WI38 (cell line): ENCODE results near the gene FLVCR2.

Experiments used
- H3K4me3 ChIP-seq: 2 replicates; pipeline ENCODE4 v1.5.1; 2011; ENCODE audit warnings: low read depth, mild to moderate bottlenecking, control low read depth, low read length
- TF ChIP-seq, protein P1 (sequence below): IDR thresholded peaks from 2 replicates; pipeline ENCODE4 v1.5.1; 2012; ENCODE audit warnings: low read depth, mild to moderate bottlenecking, control low read depth, low read length

FLVCR2 gene

GRCh38 chr14:75547552-75548250 is 30.7 kb upstream of the FLVCR2 start:
- TF ChIP-seq, protein P1, sequence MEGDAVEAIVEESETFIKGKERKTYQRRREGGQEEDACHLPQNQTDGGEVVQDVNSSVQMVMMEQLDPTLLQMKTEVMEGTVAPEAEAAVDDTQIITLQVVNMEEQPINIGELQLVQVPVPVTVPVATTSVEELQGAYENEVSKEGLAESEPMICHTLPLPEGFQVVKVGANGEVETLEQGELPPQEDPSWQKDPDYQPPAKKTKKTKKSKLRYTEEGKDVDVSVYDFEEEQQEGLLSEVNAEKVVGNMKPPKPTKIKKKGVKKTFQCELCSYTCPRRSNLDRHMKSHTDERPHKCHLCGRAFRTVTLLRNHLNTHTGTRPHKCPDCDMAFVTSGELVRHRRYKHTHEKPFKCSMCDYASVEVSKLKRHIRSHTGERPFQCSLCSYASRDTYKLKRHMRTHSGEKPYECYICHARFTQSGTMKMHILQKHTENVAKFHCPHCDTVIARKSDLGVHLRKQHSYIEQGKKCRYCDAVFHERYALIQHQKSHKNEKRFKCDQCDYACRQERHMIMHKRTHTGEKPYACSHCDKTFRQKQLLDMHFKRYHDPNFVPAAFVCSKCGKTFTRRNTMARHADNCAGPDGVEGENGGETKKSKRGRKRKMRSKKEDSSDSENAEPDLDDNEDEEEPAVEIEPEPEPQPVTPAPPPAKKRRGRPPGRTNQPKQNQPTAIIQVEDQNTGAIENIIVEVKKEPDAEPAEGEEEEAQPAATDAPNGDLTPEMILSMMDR = no peak

GRCh38 chr14:75548544-75548943 is 29.9 kb upstream of the FLVCR2 start:
- TF ChIP-seq, protein P1 = no peak
- no peak overlapping the region for H3K4me3 ChIP-seq

More at GRCh38 chr14:75547552-75548250, 30.7 kb upstream of the FLVCR2 start:
- H3K4me3 ChIP-seq = no peak overlapping the region

GRCh38 chr14:75549169-75549568 is 29.3 kb upstream of the FLVCR2 start:
- TF ChIP-seq, protein P1 = no peak
- no peak overlapping the region for H3K4me3 ChIP-seq

DNA sequence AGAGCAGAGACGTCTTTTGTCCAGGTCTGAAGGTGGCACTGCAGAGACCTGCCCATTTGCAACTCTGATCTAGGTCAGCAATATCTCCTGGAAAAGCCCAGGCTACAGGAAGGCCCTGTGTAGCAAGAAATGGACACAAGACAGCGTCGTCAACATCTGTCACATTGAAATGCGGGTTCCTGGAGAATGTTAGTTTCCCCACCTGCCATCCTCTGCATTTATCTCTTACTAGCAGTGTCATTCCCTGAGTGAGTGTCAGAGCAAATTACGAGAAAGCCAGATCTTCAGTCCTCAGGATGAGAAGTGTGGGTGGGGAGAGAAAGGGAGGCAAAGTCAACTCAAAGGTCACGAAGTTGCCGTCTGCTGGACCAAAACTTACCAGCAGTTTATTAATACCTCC is 27.4 kb upstream of the FLVCR2 start:
- TF ChIP-seq, protein P1 = no peak
- no peak overlapping the region for H3K4me3 ChIP-seq

- TF ChIP-seq, protein P1 = no peak
Observed at GRCh38 chr14:75553157-75553556, 25.3 kb upstream of the FLVCR2 start.

GRCh38 chr14:75553761-75554364 is 24.6 kb upstream of the FLVCR2 start:
- TF ChIP-seq, protein P1 = no peak
- H3K4me3 ChIP-seq = no peak overlapping the region

More at GRCh38 chr14:75553157-75553556, 25.3 kb upstream of the FLVCR2 start:
- H3K4me3 ChIP-seq = no peak overlapping the region

DNA sequence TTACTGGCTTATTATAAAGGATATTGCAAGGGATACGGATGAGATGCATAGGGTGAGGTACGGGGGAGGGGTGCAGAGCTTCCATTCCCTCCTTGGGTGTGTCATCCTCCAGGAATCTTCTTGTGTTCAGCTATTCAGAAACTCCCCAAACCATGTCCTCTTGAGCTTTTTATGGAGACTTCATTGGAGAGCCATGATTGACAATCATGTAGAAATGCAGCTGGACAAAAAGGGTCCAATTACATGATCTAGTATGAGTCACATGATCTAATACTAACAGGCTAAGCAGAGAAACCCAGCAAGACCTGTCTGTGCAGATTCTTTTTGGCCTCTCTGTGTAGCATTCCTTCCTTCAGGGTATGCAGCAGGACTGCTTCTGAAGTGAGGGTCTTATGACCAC is 23.9 kb upstream of the FLVCR2 start:
- TF ChIP-seq, protein P1 = no peak
- no peak overlapping the region for H3K4me3 ChIP-seq
